ENCODE measurements around the gene FCRL2. TPM values are rescaled to one million over a fixed set of nuclear protein-coding genes. Genes with fewer than 3 reads are reported as not detected.

Gene FCRL2
- not detected in 2 replicates for total RNA-seq

GRCh38 chr1:157776971-157777391 lies at the start of gene FCRL2:
TSS of gene FCRL2 (minus strand) at chr1:157777132. CDS start at chr1:157777073, 59 bp downstream.

GRCh38 chr1:157819896-157820295 lies 43.0 kb upstream of the FCRL2 start, which contains the start of gene FCRL1:
TSS of gene FCRL1 (minus strand) at chr1:157820120. CDS start at chr1:157820037, 83 bp downstream.

GRCh38 chr1:157700732-157701131 lies 76.2 kb downstream of the FCRL2 start, which contains the start of gene FCRL3:
TSS of gene FCRL3 (minus strand) at chr1:157700769. CDS start at chr1:157700489, 280 bp downstream.

Other genes starting within 250 kb of the FCRL2 start
- gene FCRL5, start 224.6 kb downstream of the FCRL2 start, total RNA-seq, result not detected in 2 replicates
- gene FCRL4, start 179.0 kb downstream of the FCRL2 start, total RNA-seq, result not detected in 2 replicates
- not detected in 2 replicates for gene FCRL3, start 76.4 kb downstream of the FCRL2 start, total RNA-seq
- gene FCRL1, start 43.0 kb upstream of the FCRL2 start, total RNA-seq, result not detected in 2 replicates
- not detected in 2 replicates for gene CD5L, start 64.7 kb upstream of the FCRL2 start, total RNA-seq
- 25.3 and 41.5 TPM in 2 replicates for gene KIRREL1, start 216.5 kb upstream of the FCRL2 start, total RNA-seq